NCI-H748 (cell line): Measurements from ENCODE around the gene LANCL1.

Experiments used
- DNase-seq: peaks from one replicate; lab custom pipeline; 2025; ENCODE audit not compliant: unreplicated experiment; lab: John Stamatoyannopoulos, UW

LANCL1 gene

GRCh38 chr2:210476194-210477128 is at the start of gene LANCL1:
TSS of gene LANCL1 (minus strand) at chr2:210476759. CDS start at chr2:210476396, 363 bp downstream.
- DNase-seq: peak; percentile 95

GRCh38 chr2:210524533-210524932 is 48.0 kb upstream of the LANCL1 start:
- DNase-seq: no peak

GRCh38 chr2:210523650-210524289 is 47.2 kb upstream of the LANCL1 start:
- no peak for DNase-seq

- DNase-seq: no peak
These were observed 45.8 kb upstream of the LANCL1 start for GRCh38 chr2:210522399-210522798.

- no peak for DNase-seq
These were observed 43.0 kb upstream of the LANCL1 start for GRCh38 chr2:210519594-210519993.

GRCh38 chr2:210517264-210517663 is 40.7 kb upstream of the LANCL1 start:
- DNase-seq: no peak

GRCh38 chr2:210515911-210516310 is 39.4 kb upstream of the LANCL1 start:
- DNase-seq: no peak

GRCh38 chr2:210503725-210504191 is 27.2 kb upstream of the LANCL1 start:
- no peak for DNase-seq

GRCh38 chr2:210503001-210503623 is 26.6 kb upstream of the LANCL1 start:
- DNase-seq: peak; percentile 64

GRCh38 chr2:210496512-210496911 is 20.0 kb upstream of the LANCL1 start:
- DNase-seq: no peak

GRCh38 chr2:210493528-210493927 is 17.0 kb upstream of the LANCL1 start:
- DNase-seq: no peak

GRCh38 chr2:210481601-210482175 is 5.1 kb upstream of the LANCL1 start:
- no peak for DNase-seq

GRCh38 chr2:210480764-210481163 is 4.2 kb upstream of the LANCL1 start:
- DNase-seq: no peak

GRCh38 chr2:210480079-210480478 is 3.5 kb upstream of the LANCL1 start:
- DNase-seq: no peak

GRCh38 chr2:210478661-210479060 is 2.1 kb upstream of the LANCL1 start:
- DNase-seq: no peak

GRCh38 chr2:210477496-210477895 is 937 bp upstream of the LANCL1 start:
- DNase-seq: no peak

- DNase-seq: peak; percentile 24
These were observed 853 bp downstream of the LANCL1 start for GRCh38 chr2:210475706-210476105.

GRCh38 chr2:210474776-210475175 is 1.8 kb downstream of the LANCL1 start:
- no peak for DNase-seq

- no peak for DNase-seq
These were observed 15.2 kb downstream of the LANCL1 start for GRCh38 chr2:210461401-210461800.

GRCh38 chr2:210460322-210461227 is 16.0 kb downstream of the LANCL1 start:
- no peak for DNase-seq
